D721Med (cell line): ENCODE results near the gene FIGNL1.

Source experiments
- DNase-seq: peaks from one replicate; pipeline ENCODE4 v3.0.0; 2011; ENCODE audit warnings: low spot score; ENCODE audit not compliant: insufficient read length
- FAIRE-seq: peaks from 2 replicates; lab custom pipeline; 2011; peaks lifted over from hg19 to GRCh38; lab: Jason Lieb, UNC
- CTCF ChIP-seq: IDR thresholded peaks from 2 replicates; pipeline ENCODE4 v1.5.1; 2012; ENCODE audit warnings: mild to moderate bottlenecking, control low read depth; ENCODE audit not compliant: insufficient read depth; ENCODE audit errors: missing control alignments

Gene FIGNL1

GRCh38 chr7:50449881-50450589 lies at the start of gene FIGNL1:
TSS of gene FIGNL1 (minus strand) at chr7:50450350. CDS start at chr7:50447287, 3,063 bp downstream.
- no peak for FAIRE-seq
- peak; percentile 49 for DNase-seq
- no peak for TF ChIP-seq CTCF

- no peak for FAIRE-seq
- DNase-seq = no peak
- TF ChIP-seq CTCF = no peak
Observed at GRCh38 chr7:50499092-50499491, 48.9 kb upstream of the FIGNL1 start.

- no peak for DNase-seq
- no peak for FAIRE-seq
Observed at GRCh38 chr7:50497968-50498367, 47.8 kb upstream of the FIGNL1 start.

GRCh38 chr7:50497068-50497642 lies 47.0 kb upstream of the FIGNL1 start:
- no peak for DNase-seq
- TF ChIP-seq CTCF = no peak
- FAIRE-seq = no peak

More at GRCh38 chr7:50497968-50498367, 47.8 kb upstream of the FIGNL1 start:
- no peak for TF ChIP-seq CTCF

GRCh38 chr7:50496569-50496968 lies 46.4 kb upstream of the FIGNL1 start:
- no peak for DNase-seq
- no peak for FAIRE-seq
- TF ChIP-seq CTCF = no peak

GRCh38 chr7:50495746-50496145 lies 45.6 kb upstream of the FIGNL1 start:
- DNase-seq (no peak), FAIRE-seq (no peak)
- no peak for TF ChIP-seq CTCF
